ENCODE results near the gene FAM228A.

DNA sequence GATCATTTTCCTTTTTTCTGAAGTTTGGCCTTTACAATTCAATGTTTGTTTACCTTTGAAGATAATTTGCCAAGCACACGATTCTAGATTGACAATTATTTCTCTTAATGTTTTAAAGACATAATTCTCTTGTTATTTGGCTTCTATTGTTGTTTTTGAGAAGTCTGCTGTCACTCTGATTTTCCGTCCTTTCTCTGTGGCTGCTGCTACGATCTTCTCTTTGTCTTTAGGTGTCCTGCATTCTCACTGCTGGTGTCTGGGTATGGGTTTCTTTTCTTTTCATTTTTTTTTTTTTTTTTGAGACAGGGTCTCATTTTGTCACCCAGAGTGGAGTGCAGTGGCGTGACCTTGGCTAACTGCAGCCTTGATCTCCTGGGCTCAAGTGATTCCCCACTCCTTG lies 15.1 kb upstream of the FAM228A start:
- TF ChIP-seq, protein P1, sequence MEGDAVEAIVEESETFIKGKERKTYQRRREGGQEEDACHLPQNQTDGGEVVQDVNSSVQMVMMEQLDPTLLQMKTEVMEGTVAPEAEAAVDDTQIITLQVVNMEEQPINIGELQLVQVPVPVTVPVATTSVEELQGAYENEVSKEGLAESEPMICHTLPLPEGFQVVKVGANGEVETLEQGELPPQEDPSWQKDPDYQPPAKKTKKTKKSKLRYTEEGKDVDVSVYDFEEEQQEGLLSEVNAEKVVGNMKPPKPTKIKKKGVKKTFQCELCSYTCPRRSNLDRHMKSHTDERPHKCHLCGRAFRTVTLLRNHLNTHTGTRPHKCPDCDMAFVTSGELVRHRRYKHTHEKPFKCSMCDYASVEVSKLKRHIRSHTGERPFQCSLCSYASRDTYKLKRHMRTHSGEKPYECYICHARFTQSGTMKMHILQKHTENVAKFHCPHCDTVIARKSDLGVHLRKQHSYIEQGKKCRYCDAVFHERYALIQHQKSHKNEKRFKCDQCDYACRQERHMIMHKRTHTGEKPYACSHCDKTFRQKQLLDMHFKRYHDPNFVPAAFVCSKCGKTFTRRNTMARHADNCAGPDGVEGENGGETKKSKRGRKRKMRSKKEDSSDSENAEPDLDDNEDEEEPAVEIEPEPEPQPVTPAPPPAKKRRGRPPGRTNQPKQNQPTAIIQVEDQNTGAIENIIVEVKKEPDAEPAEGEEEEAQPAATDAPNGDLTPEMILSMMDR (IDR thresholded peaks at IDR 0.05): no peak
- TF ChIP-seq EZH2phosphoT487 (IDR thresholded peaks at IDR 0.05): no peak
